Inflammatory macrophage treated with lipopolysaccharide for 4 hours (primary cell): Measurements from ENCODE around the gene ALDH1A1.

Experiments
- DNase-seq: peaks from one replicate; pipeline ENCODE4 v3.0.0-alpha.2; 2020

The ALDH1A1 gene

GRCh38 chr9:72952914-72953313 is at the start of gene ALDH1A1:
Gene ALDH1A1, minus strand, starts transcription at chr9:72953053. Its CDS starts 53 bp downstream, at chr9:72953000.
- DNase-seq = peak; percentile 67

- DNase-seq = no peak
Measured at GRCh38 chr9:73001860-73002259, 49.0 kb upstream of the ALDH1A1 start.

GRCh38 chr9:72998363-72998762 is 45.5 kb upstream of the ALDH1A1 start:
- DNase-seq = no peak

- DNase-seq = no peak
Measured at GRCh38 chr9:72997387-72997995, 44.6 kb upstream of the ALDH1A1 start.

GRCh38 chr9:72996684-72997314 is 43.9 kb upstream of the ALDH1A1 start:
- DNase-seq = no peak

GRCh38 chr9:72996114-72996513 is 43.3 kb upstream of the ALDH1A1 start:
- DNase-seq = peak; percentile 60

GRCh38 chr9:72995131-72996024 is 42.5 kb upstream of the ALDH1A1 start:
- DNase-seq = no peak

- DNase-seq = no peak
Measured at GRCh38 chr9:72991772-72992171, 38.9 kb upstream of the ALDH1A1 start.

GRCh38 chr9:72990397-72991182 is 37.7 kb upstream of the ALDH1A1 start:
- no peak for DNase-seq

- no peak for DNase-seq
Measured at GRCh38 chr9:72986522-72987116, 33.8 kb upstream of the ALDH1A1 start.

GRCh38 chr9:72985746-72986145 is 32.9 kb upstream of the ALDH1A1 start:
- no peak for DNase-seq

GRCh38 chr9:72984991-72985390 is 32.1 kb upstream of the ALDH1A1 start:
- no peak for DNase-seq

GRCh38 chr9:72984226-72984947 is 31.5 kb upstream of the ALDH1A1 start:
- no peak for DNase-seq

- DNase-seq = no peak
Measured at GRCh38 chr9:72983512-72984225, 30.8 kb upstream of the ALDH1A1 start.

- DNase-seq = no peak
Measured at GRCh38 chr9:72983056-72983455, 30.2 kb upstream of the ALDH1A1 start.

- DNase-seq = peak; percentile 43
Measured at GRCh38 chr9:72982146-72982799, 29.4 kb upstream of the ALDH1A1 start.

- no peak for DNase-seq
Measured at GRCh38 chr9:72981433-72981832, 28.6 kb upstream of the ALDH1A1 start.

- DNase-seq = no peak
Measured at GRCh38 chr9:72980600-72981265, 27.9 kb upstream of the ALDH1A1 start.

- DNase-seq = no peak
Measured at GRCh38 chr9:72980183-72980582, 27.3 kb upstream of the ALDH1A1 start.
